ENCODE measurements around the gene TNNC1. TPM values are rescaled to one million over a fixed set of nuclear protein-coding genes. Genes with fewer than 3 reads are reported as not detected.

TNNC1 gene
- total RNA-seq, 4 donors from 2014 or later: 1.7 to 3.7 TPM; not detected in 2

- TF ChIP-seq CTCF (IDR thresholded peaks at IDR 0.05; ENCODE audit: low read depth): no peak
Observed at GRCh38 chr3:52405066-52405465, 48.8 kb downstream of the TNNC1 start.

- no peak for TF ChIP-seq CTCF (IDR thresholded peaks at IDR 0.05; ENCODE audit: low read depth)
Observed at GRCh38 chr3:52404391-52404790, 49.5 kb downstream of the TNNC1 start.

- TF ChIP-seq CTCF (IDR thresholded peaks at IDR 0.05; ENCODE audit: low read depth): no peak
Observed at GRCh38 chr3:52403955-52404354, 49.9 kb downstream of the TNNC1 start.

GRCh38 chr3:52403271-52403841 lies 50.5 kb downstream of the TNNC1 start:
- TF ChIP-seq CTCF (IDR thresholded peaks at IDR 0.05; ENCODE audit: low read depth): no peak

- no peak for TF ChIP-seq CTCF (IDR thresholded peaks at IDR 0.05; ENCODE audit: low read depth)
Observed at GRCh38 chr3:52402706-52403270, 51.1 kb downstream of the TNNC1 start.

GRCh38 chr3:52402101-52402521 lies 51.7 kb downstream of the TNNC1 start:
- TF ChIP-seq CTCF (IDR thresholded peaks at IDR 0.05; ENCODE audit: low read depth): no peak

- no peak for TF ChIP-seq CTCF (IDR thresholded peaks at IDR 0.05; ENCODE audit: low read depth)
Observed at GRCh38 chr3:52401551-52401950, 52.3 kb downstream of the TNNC1 start.

Other genes with a start within 250 kb of the TNNC1 start
- gene TLR9, start 228.4 kb downstream of the TNNC1 start, total RNA-seq: not detected
- gene TWF2, start 214.9 kb downstream of the TNNC1 start, total RNA-seq: 100 to 1,000 TPM in 3 of 4 donors, 10 to 100 TPM in 1; 50.4 to 129 (median 122) TPM
- 10 to 100 TPM; 13.0 to 44.7 (median 35.3) TPM for gene PPM1M, start 208.3 kb downstream of the TNNC1 start, total RNA-seq
- gene WDR82, start 175.4 kb downstream of the TNNC1 start, total RNA-seq: 10 to 100 TPM; 48.3 to 56.5 (median 51.6) TPM
- gene GLYCTK, start 166.2 kb downstream of the TNNC1 start, total RNA-seq: 10 to 100 TPM in 3 of 4 donors, 1 to 10 TPM in 1; 7.2 to 72.0 (median 38.9) TPM
- gene DNAH1, start 137.7 kb downstream of the TNNC1 start, total RNA-seq: 10 to 100 TPM in 3 of 4 donors, 1 to 10 TPM in 1; 9.5 to 30.3 (median 14.6) TPM
- 10 to 100 TPM; 46.1 to 61.4 (median 55.0) TPM for gene BAP1, start 44.0 kb downstream of the TNNC1 start, total RNA-seq
- 10 to 100 TPM in 3 of 4 donors, 1 to 10 TPM in 1; 9.5 to 17.3 (median 13.0) TPM for gene PHF7, start 43.4 kb downstream of the TNNC1 start, total RNA-seq
- gene SEMA3G, start 8.9 kb downstream of the TNNC1 start, total RNA-seq: 100 to 1,000 TPM in 3 of 4 donors, 10 to 100 TPM in 1; 97.3 to 373 (median 164) TPM
- gene NISCH, start 1.6 kb upstream of the TNNC1 start, total RNA-seq: 100 to 1,000 TPM in 1 of 4 donors, 10 to 100 TPM in 3; 52.7 to 105 (median 71.5) TPM
- gene STAB1, start 41.3 kb upstream of the TNNC1 start, total RNA-seq: 100 to 1,000 TPM; 147 to 268 (median 218) TPM
- 10 to 100 TPM; 11.6 to 29.8 (median 20.7) TPM for gene NT5DC2, start 79.8 kb upstream of the TNNC1 start, total RNA-seq
- 1 to 10 TPM; 1.5 to 4.9 (median 2.3) TPM for gene UQCC5, start 82.6 kb upstream of the TNNC1 start, total RNA-seq
- gene PBRM1, start 231.9 kb upstream of the TNNC1 start, total RNA-seq: 100 to 1,000 TPM in 2 of 4 donors, 10 to 100 TPM in 2; 92.7 to 125 (median 104) TPM
- gene GNL3, start 232.0 kb upstream of the TNNC1 start, total RNA-seq: 10 to 100 TPM; 37.3 to 90.5 (median 59.5) TPM

All from subcutaneous adipose tissue (tissue), 4 donors.